Adrenal gland (tissue), 12 donors: ENCODE results near the gene EYS. TPM values are rescaled to one million over a fixed set of nuclear protein-coding genes. Genes with fewer than 3 reads are reported as not detected.
"Not testable (repeated sequence)": the region's sequence is repeated elsewhere in the genome, so short reads cannot be mapped to it uniquely, and the experiment has no call there.

Experiments
- DNase-seq, 7 donors: peaks; one replicate each; pipeline ENCODE4 v3.0.0-alpha.2; 2019 to 2020
- H3K27ac ChIP-seq, 5 donors: fragments of 200-600 bp; sonication (generic) in 4 of 5; 1 replicate in 3 of 5; 2 replicates in 2 of 5; pipeline versions ENCODE4 v1.5.1 to v1.8.0; 2016 to 2020; ENCODE audit warnings: mild to moderate bottlenecking in 1 of 5
- H3K27me3 ChIP-seq: fragments of 200-600 bp; 2 replicates; pipeline ENCODE4 v1.8.0; 2021
- H3K36me3 ChIP-seq, 2 donors: fragments of 200-600 bp; replicated peaks in 1 of 2; 1 replicate in 1 of 2; 2 replicates in 1 of 2; pipeline versions ENCODE4 v1.5.1 to v1.8.0; 2018 to 2022
- H3K4me1 ChIP-seq, 2 donors: fragments of 200-600 bp; replicated peaks in 1 of 2; 1 replicate in 1 of 2; 2 replicates in 1 of 2; pipeline versions ENCODE4 v1.5.1 to v1.8.0; 2018 to 2021
- H3K4me3 ChIP-seq, 4 donors: fragments of 200-600 bp; sonication (generic) in 3 of 4; one replicate each; pipeline ENCODE4 v1.5.1; 2016 to 2018
- H3K9me3 ChIP-seq, 3 donors: fragments of 200-600 bp; sonication (generic) in 1 of 3; replicated peaks in 1 of 3; 1 replicate in 2 of 3; 2 replicates in 1 of 3; pipeline versions ENCODE4 v1.5.1 to v1.8.0; 2016 to 2021
- POLR2A ChIP-seq, 2 donors: fragments of 450-650 bp; IDR thresholded peaks; one replicate each; pipeline ENCODE4 v1.6.1; 2017; ENCODE audit warnings: antibody characterized with exemption in 2 of 2, mild to moderate bottlenecking in 2 of 2, moderate library complexity in 1 of 2
- WGBS, 4 donors: extraction: QIAGEN DNeasy Blood & Tissue Kit in 2 of 4; methylation state at CpG; one replicate each; pipeline versions ENCODE4 v1.1.5 to v1.1.7; 2013 to 2017; 5-methylcytosine and 5-hydroxymethylcytosine counted together
- intact Hi-C, 2 donors: fragments of 100-400 bp; cut with DNase I; formaldehyde crosslinking; loops; one replicate each; pipeline versions ENCODE4 v1.14.1 to v1.15.0; 2022 to 2023
- polyA plus RNA-seq, 3 donors: library from polyadenylated mRNA; stranded (reverse); fragments of 200-250 nt in 2 of 3; fragments of 350-450 nt in 1 of 3; fragmentation: Illumina TruSeq in 1 of 3; extraction: RNeasy Lipid Tissue Mini Kit (QIAGEN cat#74804) in 1 of 3; gene quantifications; one replicate each; pipeline ENCODE4 v1.2.3, GENCODE V29; 2013 to 2014
- total RNA-seq, 9 donors: library from RNA; depleted of rRNA in 4 of 9; stranded (reverse); fragments of >200 nt in 4 of 9; fragments of 120-200 nt in 1 of 9; fragmentation: NEBNext Ultra II Directional in 1 of 9; extraction: Animal tissue kit (Norgen Biotek cat#: 25700) in 1 of 9; gene quantifications; one replicate each; pipeline versions ENCODE4 v1.1.0 to v1.2.4, GENCODE V29; 2013 to 2023
- TF ChIP-seq, protein P1 (sequence below), 6 experiments: fragments of 450-650 bp in 4 of 6; fragments of 200-600 bp in 2 of 6; sonication (generic) in 1 of 6; IDR thresholded peaks; 1 replicate in 5 of 6; 2 replicates in 1 of 6; pipeline versions ENCODE4 v1.5.1 to v1.8.0; 2016 to 2021; ENCODE audit warnings: antibody characterized with exemption in 6 of 6, mild to moderate bottlenecking in 2 of 6, moderate library complexity in 1 of 6
- donor health status: healthy with polysubstance abuse.
- donor health status: Bipolar disorder and iron deficiency.
- donor health status: DM: yes; HTN: yes; CAD: no.
- donor health status: DM: no; HTN: no; CAD: no.
- donor health status: DM: no; HTN: no; CAD: no.
- donor health status: DM: yes; HTN: yes; CAD: no.

The EYS gene
- total and polyA plus RNA-seq, 12 donors = 0.03 to 3.1 (median 0.18) TPM; not detected in 7

DNA sequence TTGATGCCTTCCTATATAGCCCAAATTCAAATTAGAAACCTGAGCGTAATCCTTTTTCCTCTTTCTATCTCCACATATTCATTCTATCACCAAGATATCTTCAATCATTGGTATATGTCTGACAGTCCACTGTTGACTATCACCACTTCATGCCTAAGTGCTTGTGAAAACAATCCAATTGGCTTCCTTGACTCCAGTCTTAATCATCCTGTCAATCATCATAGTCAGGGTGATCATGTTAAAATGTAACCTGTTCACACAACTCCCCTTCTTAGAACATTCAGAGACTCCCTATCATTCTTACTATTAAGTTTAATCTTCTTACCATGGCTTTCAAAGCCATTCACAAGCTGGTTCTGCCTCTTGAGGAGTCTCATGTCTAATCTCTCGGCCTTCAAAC is 1454.8 kb downstream of the EYS start:
- Histone ChIP-seq H3K27me3 (no peaks in the 10 kb centered on the region), H3K27ac (no peak overlapping the region), H3K9me3 (no peaks in the 10 kb centered on the region), H3K4me1 (no peaks in the 10 kb centered on the region), H3K4me3 (no peak overlapping the region), H3K36me3 (no peaks in the 10 kb centered on the region)
- WGBS, 4 donors = 79 to 89% (median 83%) methylated on average over 2 of the region's 2 CpGs
- DNase-seq = no peak
- intact Hi-C loops = no loop called here
- no peak for TF ChIP-seq POLR2A (IDR thresholded peaks at IDR 0.05)

DNA sequence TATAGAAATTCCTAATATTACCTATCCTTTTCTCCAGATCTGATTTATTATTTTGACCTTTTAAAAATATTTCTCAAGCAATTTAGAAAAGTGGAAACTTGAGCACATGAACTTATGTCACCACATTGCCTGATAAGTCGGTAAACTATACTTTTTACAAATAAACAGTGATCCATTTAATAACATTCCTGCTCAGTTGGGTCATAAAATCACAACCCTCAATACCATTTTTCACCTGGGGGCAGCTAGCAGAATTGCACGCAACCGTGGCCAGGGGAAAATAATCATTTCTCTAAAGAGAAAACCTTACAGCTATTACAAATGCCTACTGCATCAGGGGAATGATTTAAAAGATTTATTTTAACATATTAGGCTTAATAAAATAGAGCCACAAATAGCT is 1456.9 kb downstream of the EYS start:
- no peak overlapping the region for H3K27ac ChIP-seq
- no peaks in the 10 kb centered on the region for H3K4me1 ChIP-seq
- H3K9me3 ChIP-seq = no peaks in the 10 kb centered on the region
- WGBS, 4 donors = 55 to 69% (median 61%) methylated on average over 3 of the region's 3 CpGs
- DNase-seq = no peak
- no peak overlapping the region for H3K4me3 ChIP-seq
- no peaks in the 10 kb centered on the region for H3K36me3 ChIP-seq
- TF ChIP-seq, protein P1, sequence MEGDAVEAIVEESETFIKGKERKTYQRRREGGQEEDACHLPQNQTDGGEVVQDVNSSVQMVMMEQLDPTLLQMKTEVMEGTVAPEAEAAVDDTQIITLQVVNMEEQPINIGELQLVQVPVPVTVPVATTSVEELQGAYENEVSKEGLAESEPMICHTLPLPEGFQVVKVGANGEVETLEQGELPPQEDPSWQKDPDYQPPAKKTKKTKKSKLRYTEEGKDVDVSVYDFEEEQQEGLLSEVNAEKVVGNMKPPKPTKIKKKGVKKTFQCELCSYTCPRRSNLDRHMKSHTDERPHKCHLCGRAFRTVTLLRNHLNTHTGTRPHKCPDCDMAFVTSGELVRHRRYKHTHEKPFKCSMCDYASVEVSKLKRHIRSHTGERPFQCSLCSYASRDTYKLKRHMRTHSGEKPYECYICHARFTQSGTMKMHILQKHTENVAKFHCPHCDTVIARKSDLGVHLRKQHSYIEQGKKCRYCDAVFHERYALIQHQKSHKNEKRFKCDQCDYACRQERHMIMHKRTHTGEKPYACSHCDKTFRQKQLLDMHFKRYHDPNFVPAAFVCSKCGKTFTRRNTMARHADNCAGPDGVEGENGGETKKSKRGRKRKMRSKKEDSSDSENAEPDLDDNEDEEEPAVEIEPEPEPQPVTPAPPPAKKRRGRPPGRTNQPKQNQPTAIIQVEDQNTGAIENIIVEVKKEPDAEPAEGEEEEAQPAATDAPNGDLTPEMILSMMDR (IDR thresholded peaks at IDR 0.05) = no peak
- no peak for TF ChIP-seq POLR2A (IDR thresholded peaks at IDR 0.05)
- H3K27me3 ChIP-seq = no peaks in the 10 kb centered on the region
- intact Hi-C loops = no loop called here

DNA sequence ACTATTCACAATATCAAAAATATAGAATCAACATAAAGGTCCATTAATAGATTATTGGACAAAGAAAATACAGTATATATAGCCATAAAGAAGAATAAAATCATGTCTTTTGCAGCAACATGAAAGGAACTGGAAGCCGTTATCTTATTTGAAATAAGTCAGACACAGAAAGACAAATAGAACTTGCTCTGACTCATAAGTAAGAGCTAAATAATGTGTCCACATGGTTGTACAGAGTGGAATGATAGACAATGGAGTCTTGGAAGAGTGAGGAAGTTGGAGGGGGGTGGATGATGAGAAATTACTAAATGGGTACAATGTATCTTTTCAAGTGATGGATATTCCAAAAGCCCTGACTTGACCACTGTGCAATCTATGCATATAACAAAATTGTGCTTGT is 1457.9 kb downstream of the EYS start:
- no peaks in the 10 kb centered on the region for H3K4me1 ChIP-seq
- no peak overlapping the region for H3K27ac ChIP-seq
- DNase-seq = no peak
- no peaks in the 10 kb centered on the region for H3K9me3 ChIP-seq
- TF ChIP-seq, protein P1 (IDR thresholded peaks at IDR 0.05) = no peak
- TF ChIP-seq POLR2A (IDR thresholded peaks at IDR 0.05) = no peak
- no peaks in the 10 kb centered on the region for H3K27me3 ChIP-seq
- WGBS, 4 donors = 64 to 81% (median 73%) methylated on average over 1 of the region's 1 CpG
- H3K4me3 ChIP-seq = no peak overlapping the region
- no peaks in the 10 kb centered on the region for H3K36me3 ChIP-seq
- intact Hi-C loops = no loop called here

DNA sequence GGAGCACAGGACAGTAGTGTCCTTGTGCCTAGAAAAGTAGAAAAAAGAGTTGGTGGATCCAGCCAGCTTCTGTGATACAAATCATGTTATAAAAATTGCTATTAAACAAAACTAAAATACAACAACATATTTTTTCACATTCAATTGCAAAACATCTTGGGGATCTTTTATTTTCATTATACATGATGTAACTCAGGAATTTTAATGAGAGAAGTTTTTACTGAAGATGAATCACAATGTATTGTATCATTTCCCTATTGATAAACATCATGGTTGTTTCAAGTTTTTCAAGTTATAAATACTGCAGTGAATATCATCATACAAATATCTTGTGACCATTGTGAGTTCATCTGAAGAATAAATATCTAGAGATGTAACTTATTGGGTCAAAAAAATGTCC is 1463.4 kb downstream of the EYS start:
- H3K27me3 ChIP-seq = no peaks in the 10 kb centered on the region
- TF ChIP-seq, protein P1 (IDR thresholded peaks at IDR 0.05) = no peak
- TF ChIP-seq POLR2A (IDR thresholded peaks at IDR 0.05) = no peak
- intact Hi-C loops = no loop called here
- no peaks in the 10 kb centered on the region for H3K36me3 ChIP-seq
- H3K27ac ChIP-seq = no peak overlapping the region
- no peaks in the 10 kb centered on the region for H3K9me3 ChIP-seq
- H3K4me1 ChIP-seq = no peaks in the 10 kb centered on the region
- no peak for DNase-seq
- H3K4me3 ChIP-seq = no peak overlapping the region

DNA sequence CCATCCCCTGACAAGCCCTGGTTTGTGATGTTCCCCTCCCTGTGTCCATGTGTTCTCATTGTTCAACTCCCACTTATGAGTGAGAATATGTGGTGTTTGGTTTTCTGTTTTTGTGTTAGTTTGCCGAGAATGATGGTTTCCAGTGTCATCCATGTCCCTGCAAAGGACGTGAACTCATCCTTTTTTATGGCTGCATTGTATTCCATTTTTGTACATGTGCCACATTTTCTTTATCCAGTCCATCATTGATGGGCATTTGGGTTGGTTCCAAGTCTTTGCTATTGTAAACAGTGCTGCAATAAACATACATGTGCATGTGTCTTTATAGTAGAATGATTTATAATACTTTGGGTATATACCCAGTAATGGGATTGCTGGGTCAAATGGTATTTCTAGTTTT is 1468.1 kb downstream of the EYS start:
- H3K27me3 ChIP-seq, DNase-seq, H3K4me3 ChIP-seq, H3K36me3 ChIP-seq, H3K4me1 ChIP-seq, H3K9me3 ChIP-seq, H3K27ac ChIP-seq, intact Hi-C loops: not testable (repeated sequence)
- WGBS, 4 donors = 76 to 82% (median 78%) methylated on average over 2 of the region's 2 CpGs
